ENCODE data around the gene CHST8.

The CHST8 gene

GRCh38 chr19:33778089-33778791, 156.5 kb downstream of the CHST8 start:
- 18% methylated on average over 46 of the region's 49 CpGs for WGBS

GRCh38 chr19:33779849-33780248, 158.1 kb downstream of the CHST8 start:
- H3K27ac ChIP-seq (ENCODE audit: low read length, poor library complexity, severe bottlenecking) = no peak overlapping the region
- no peak overlapping the region for H3K14ac ChIP-seq (ENCODE audit: low read length in 2 of 2)
- H3K27me3 ChIP-seq (ENCODE audit: control insufficient read depth in 1 of 2, insufficient read depth in 1 of 2, low read length in 2 of 2) = peaks cover 49 to 68% of the 10 kb centered on the region in 2 experiments
- H2BK5ac ChIP-seq (ENCODE audit: low read depth, low read length, poor library complexity, severe bottlenecking) = no peak overlapping the region
- H3K23ac ChIP-seq (ENCODE audit: low read length in 2 of 2) = no peak overlapping the region
- H3K79me1 ChIP-seq (replicated peaks; ENCODE audit: low read length, poor library complexity, severe bottlenecking) = no peaks in the 10 kb centered on the region
- no peak overlapping the region for H2AK5ac ChIP-seq (ENCODE audit: low read length, severe bottlenecking)
- no peak overlapping the region for H2BK12ac ChIP-seq (ENCODE audit: low read length in 2 of 2)
- H3K4me3 ChIP-seq (ENCODE audit: insufficient read depth in 1 of 2, low read depth in 1 of 2, low read length in 2 of 2) = no peak overlapping the region
- peaks cover 12% of the 10 kb centered on the region for H3K4me1 ChIP-seq (ENCODE audit: control insufficient read depth, insufficient read depth, low read depth, low read length)
- 93% methylated on average over 7 of the region's 7 CpGs for WGBS
- no peaks in the 10 kb centered on the region for H3K36me3 ChIP-seq (ENCODE audit: control insufficient read depth in 1 of 2, insufficient read depth in 2 of 2, low read depth in 1 of 2, low read length in 2 of 2)
- no peak overlapping the region for H3K4ac ChIP-seq (ENCODE audit: low read depth in 1 of 2, low read length in 2 of 2)
- no peaks in the 10 kb centered on the region for H3K9me3 ChIP-seq (ENCODE audit: control insufficient read depth, low read length)
- DNase-seq = no peak
- no peak overlapping the region for H2AFZ ChIP-seq (ENCODE audit: low read depth, low read length)
- no peak overlapping the region for H4K8ac ChIP-seq (ENCODE audit: low read length)
- no peak overlapping the region for H4K91ac ChIP-seq (ENCODE audit: low read length)
- no peak overlapping the region for H2BK120ac ChIP-seq (ENCODE audit: low read depth, low read length)
- H3K9ac ChIP-seq (ENCODE audit: low read length) = no peak overlapping the region
- no peak overlapping the region for H3K4me2 ChIP-seq (ENCODE audit: low read length, poor library complexity, severe bottlenecking)
- no peak overlapping the region for H2BK15ac ChIP-seq (ENCODE audit: low read depth, poor library complexity, severe bottlenecking)
- no peak overlapping the region for H3K18ac ChIP-seq (ENCODE audit: low read depth in 1 of 2, low read length in 2 of 2)

More at GRCh38 chr19:33778089-33778791, 156.5 kb downstream of the CHST8 start:
- H4K8ac ChIP-seq (ENCODE audit: low read length) = no peak overlapping the region
- no peak overlapping the region for H3K14ac ChIP-seq (ENCODE audit: low read length in 2 of 2)
- no peaks in the 10 kb centered on the region for H3K9me3 ChIP-seq (ENCODE audit: control insufficient read depth, low read length)
- H2BK15ac ChIP-seq (ENCODE audit: low read depth, poor library complexity, severe bottlenecking) = no peak overlapping the region
- H3K18ac ChIP-seq (ENCODE audit: low read depth in 1 of 2, low read length in 2 of 2) = no peak overlapping the region
- no peak overlapping the region for H2BK12ac ChIP-seq (ENCODE audit: low read length in 2 of 2)
- H3K9ac ChIP-seq (ENCODE audit: low read length) = no peak overlapping the region
- no peak overlapping the region for H2BK5ac ChIP-seq (ENCODE audit: low read depth, low read length, poor library complexity, severe bottlenecking)
- no peak overlapping the region for H2BK120ac ChIP-seq (ENCODE audit: low read depth, low read length)
- H3K79me1 ChIP-seq (replicated peaks; ENCODE audit: low read length, poor library complexity, severe bottlenecking) = no peaks in the 10 kb centered on the region
- no peak overlapping the region for H2AK5ac ChIP-seq (ENCODE audit: low read length, severe bottlenecking)
- peaks cover 12% of the 10 kb centered on the region for H3K4me1 ChIP-seq (ENCODE audit: control insufficient read depth, insufficient read depth, low read depth, low read length)
- H4K91ac ChIP-seq (ENCODE audit: low read length) = no peak overlapping the region
- peak; percentile 65 for DNase-seq
- no peak overlapping the region for H3K4ac ChIP-seq (ENCODE audit: low read depth in 1 of 2, low read length in 2 of 2)
- H3K27me3 ChIP-seq (ENCODE audit: control insufficient read depth in 1 of 2, insufficient read depth in 1 of 2, low read length in 2 of 2) = peaks cover 52 to 59% of the 10 kb centered on the region in 2 experiments
- peak overlapping the region; percentile 25 for H3K4me2 ChIP-seq (ENCODE audit: low read length, poor library complexity, severe bottlenecking)
- no peak overlapping the region for H3K23ac ChIP-seq (ENCODE audit: low read length in 2 of 2)
- H3K27ac ChIP-seq (ENCODE audit: low read length, poor library complexity, severe bottlenecking) = no peak overlapping the region
- no peak overlapping the region for H2AFZ ChIP-seq (ENCODE audit: low read depth, low read length)
- H3K4me3 ChIP-seq (ENCODE audit: insufficient read depth in 1 of 2, low read depth in 1 of 2, low read length in 2 of 2) = no peak overlapping the region
- no peaks in the 10 kb centered on the region for H3K36me3 ChIP-seq (ENCODE audit: control insufficient read depth in 1 of 2, insufficient read depth in 2 of 2, low read depth in 1 of 2, low read length in 2 of 2)

- Histone ChIP-seq H3K79me1 (replicated peaks; ENCODE audit: low read length, poor library complexity, severe bottlenecking) (no peaks in the 10 kb centered on the region), H3K9me3 (ENCODE audit: control insufficient read depth, low read length) (no peaks in the 10 kb centered on the region), H2BK120ac (ENCODE audit: low read depth, low read length) (no peak overlapping the region), H3K4ac (ENCODE audit: low read depth in 1 of 2, low read length in 2 of 2) (no peak overlapping the region), H4K8ac (ENCODE audit: low read length) (no peak overlapping the region), H3K27me3 (ENCODE audit: control insufficient read depth in 1 of 2, insufficient read depth in 1 of 2, low read length in 2 of 2) (peaks cover 49 to 72% of the 10 kb centered on the region in 2 experiments), H3K9ac (ENCODE audit: low read length) (no peak overlapping the region), H3K18ac (ENCODE audit: low read depth in 1 of 2, low read length in 2 of 2) (no peak overlapping the region), H2AFZ (ENCODE audit: low read depth, low read length) (no peak overlapping the region), H3K23ac (ENCODE audit: low read length in 2 of 2) (no peak overlapping the region), H2BK15ac (ENCODE audit: low read depth, poor library complexity, severe bottlenecking) (no peak overlapping the region), H2BK5ac (ENCODE audit: low read depth, low read length, poor library complexity, severe bottlenecking) (no peak overlapping the region), H2BK12ac (ENCODE audit: low read length in 2 of 2) (no peak overlapping the region), H3K4me3 (ENCODE audit: insufficient read depth in 1 of 2, low read depth in 1 of 2, low read length in 2 of 2) (no peak overlapping the region), H3K4me1 (ENCODE audit: control insufficient read depth, insufficient read depth, low read depth, low read length) (peaks cover 12% of the 10 kb centered on the region), H2AK5ac (ENCODE audit: low read length, severe bottlenecking) (no peak overlapping the region), H4K91ac (ENCODE audit: low read length) (no peak overlapping the region), H3K36me3 (ENCODE audit: control insufficient read depth in 1 of 2, insufficient read depth in 2 of 2, low read depth in 1 of 2, low read length in 2 of 2) (no peaks in the 10 kb centered on the region), H3K14ac (ENCODE audit: low read length in 2 of 2) (no peak overlapping the region), H3K4me2 (ENCODE audit: low read length, poor library complexity, severe bottlenecking) (no peak overlapping the region), H3K27ac (ENCODE audit: low read length, poor library complexity, severe bottlenecking) (no peak overlapping the region)
- no peak for DNase-seq
- 83% methylated on average over 6 of the region's 6 CpGs for WGBS
Observed at GRCh38 chr19:33780251-33780650, 158.5 kb downstream of the CHST8 start.

- Histone ChIP-seq H3K4me2 (ENCODE audit: low read length, poor library complexity, severe bottlenecking) (no peak overlapping the region), H2BK15ac (ENCODE audit: low read depth, poor library complexity, severe bottlenecking) (no peak overlapping the region), H3K27ac (ENCODE audit: low read length, poor library complexity, severe bottlenecking) (no peak overlapping the region), H2BK12ac (ENCODE audit: low read length in 2 of 2) (no peak overlapping the region), H2AK5ac (ENCODE audit: low read length, severe bottlenecking) (no peak overlapping the region), H3K14ac (ENCODE audit: low read length in 2 of 2) (no peak overlapping the region), H2AFZ (ENCODE audit: low read depth, low read length) (no peak overlapping the region), H3K18ac (ENCODE audit: low read depth in 1 of 2, low read length in 2 of 2) (no peak overlapping the region), H3K36me3 (ENCODE audit: control insufficient read depth in 1 of 2, insufficient read depth in 2 of 2, low read depth in 1 of 2, low read length in 2 of 2) (no peaks in the 10 kb centered on the region), H3K23ac (ENCODE audit: low read length in 2 of 2) (no peak overlapping the region), H4K91ac (ENCODE audit: low read length) (no peak overlapping the region), H2BK5ac (ENCODE audit: low read depth, low read length, poor library complexity, severe bottlenecking) (no peak overlapping the region), H3K4ac (ENCODE audit: low read depth in 1 of 2, low read length in 2 of 2) (no peak overlapping the region), H2BK120ac (ENCODE audit: low read depth, low read length) (no peak overlapping the region), H3K4me3 (ENCODE audit: insufficient read depth in 1 of 2, low read depth in 1 of 2, low read length in 2 of 2) (no peak overlapping the region), H4K8ac (ENCODE audit: low read length) (no peak overlapping the region), H3K27me3 (ENCODE audit: control insufficient read depth in 1 of 2, insufficient read depth in 1 of 2, low read length in 2 of 2) (peaks cover 50 to 77% of the 10 kb centered on the region in 2 experiments), H3K79me1 (replicated peaks; ENCODE audit: low read length, poor library complexity, severe bottlenecking) (no peaks in the 10 kb centered on the region), H3K9me3 (ENCODE audit: control insufficient read depth, low read length) (no peaks in the 10 kb centered on the region), H3K9ac (ENCODE audit: low read length) (no peak overlapping the region), H3K4me1 (ENCODE audit: control insufficient read depth, insufficient read depth, low read depth, low read length) (peaks cover 12% of the 10 kb centered on the region)
- no peak for DNase-seq
- WGBS = 90% methylated on average over 12 of the region's 12 CpGs
Observed at GRCh38 chr19:33780746-33781145, 159.0 kb downstream of the CHST8 start.
